Neuronal stem cell (in vitro differentiated cells): ENCODE data around the gene HAUS8.
A peak's percentile ranks its signal among the peaks of the same experiment; 100 is the strongest.

Source experiments
- DNase-seq: peaks from one replicate; pipeline ENCODE4 v3.0.0-alpha.2; 2013; ENCODE audit warnings: low spot score
- H2AFZ ChIP-seq: one replicate; pipeline ENCODE4 v1.6.1; 2013; ENCODE audit warnings: mild to moderate bottlenecking, low read length, inconsistent platforms
- H2AK5ac ChIP-seq: 2 replicates; pipeline ENCODE4 v1.6.1; 2013; ENCODE audit warnings: low read depth, mild to moderate bottlenecking, inconsistent platforms, low read length, moderate library complexity, mixed read lengths
- H2BK120ac ChIP-seq: 2 replicates; pipeline ENCODE4 v1.6.1; 2013; ENCODE audit warnings: low read depth, mild to moderate bottlenecking, inconsistent platforms, low read length, moderate library complexity, mixed read lengths
- H2BK12ac ChIP-seq: one replicate; pipeline ENCODE4 v1.6.1; 2013; ENCODE audit warnings: low read length, inconsistent platforms
- H2BK15ac ChIP-seq: 2 replicates; pipeline ENCODE4 v1.6.1; 2013; ENCODE audit warnings: mild to moderate bottlenecking, low read length, inconsistent platforms, mixed read lengths
- H2BK5ac ChIP-seq: one replicate; pipeline ENCODE4 v1.6.1; 2013; ENCODE audit warnings: inconsistent platforms, mild to moderate bottlenecking, low read length, moderate library complexity
- H3K14ac ChIP-seq: one replicate; pipeline ENCODE4 v1.6.1; 2013; ENCODE audit warnings: low read length, inconsistent platforms
- H3K18ac ChIP-seq: 2 replicates; pipeline ENCODE4 v1.6.1; 2013; ENCODE audit warnings: low read length, inconsistent platforms
- H3K23ac ChIP-seq: 2 replicates; pipeline ENCODE4 v1.6.1; 2013; ENCODE audit warnings: low read depth, mild to moderate bottlenecking, mixed read lengths, low read length, inconsistent platforms; ENCODE audit not compliant: poor library complexity
- H3K27ac ChIP-seq: replicated peaks from 3 replicates; pipeline ENCODE4 v1.5.1; 2013; ENCODE audit warnings: low read length, inconsistent platforms
- H3K27me3 ChIP-seq, 3 experiments: 2 replicates each; pipeline ENCODE4 v1.6.1; 2013; ENCODE audit warnings: low read length in 3 of 3, mild to moderate bottlenecking in 2 of 3, inconsistent platforms in 1 of 3, low read depth in 1 of 3, mixed read lengths in 1 of 3, moderate library complexity in 1 of 3; ENCODE audit not compliant: control insufficient read depth in 3 of 3, insufficient read depth in 3 of 3
- H3K36me3 ChIP-seq, 2 donors: replicated peaks in 1 of 2; 2 replicates each; pipeline ENCODE4 v1.6.1; 2013; ENCODE audit warnings: low read length in 2 of 2; ENCODE audit not compliant: control insufficient read depth in 2 of 2, insufficient read depth in 2 of 2
- H3K4ac ChIP-seq: 2 replicates; pipeline ENCODE4 v1.6.1; 2013; ENCODE audit warnings: inconsistent platforms, mild to moderate bottlenecking, low read length, moderate library complexity
- H3K4me1 ChIP-seq, 2 donors: 1 replicate in 1 of 2; 2 replicates in 1 of 2; pipeline ENCODE4 v1.6.1; 2013; ENCODE audit warnings: low read length in 2 of 2, low read depth in 1 of 2; ENCODE audit not compliant: control insufficient read depth in 2 of 2, insufficient read depth in 1 of 2
- H3K4me2 ChIP-seq: one replicate; pipeline ENCODE4 v1.6.1; 2013; ENCODE audit warnings: mild to moderate bottlenecking, low read length, inconsistent platforms; ENCODE audit not compliant: insufficient read depth, poor library complexity, severe bottlenecking
- H3K4me3 ChIP-seq, 2 donors: 2 replicates each; pipeline ENCODE4 v1.5.1; 2013; ENCODE audit warnings: low read length in 2 of 2, mild to moderate bottlenecking in 2 of 2, inconsistent platforms in 1 of 2, moderate library complexity in 1 of 2
- H3K79me1 ChIP-seq: one replicate; pipeline ENCODE4 v1.6.1; 2013; ENCODE audit warnings: low read depth, mild to moderate bottlenecking, inconsistent platforms, low read length, moderate library complexity
- H3K9ac ChIP-seq: one replicate; pipeline ENCODE4 v1.6.1; 2013; ENCODE audit warnings: mild to moderate bottlenecking, low read depth, low read length, inconsistent platforms; ENCODE audit not compliant: poor library complexity
- H3K9me3 ChIP-seq, 2 donors: replicated peaks in 1 of 2; 2 replicates each; pipeline versions ENCODE3 to v1.6.1; 2013; ENCODE audit warnings: low read length in 2 of 2, mild to moderate bottlenecking in 2 of 2, inconsistent platforms in 1 of 2, low read depth in 1 of 2, mixed read lengths in 1 of 2, moderate library complexity in 1 of 2; ENCODE audit not compliant: control insufficient read depth in 2 of 2, insufficient read depth in 1 of 2
- H4K8ac ChIP-seq: one replicate; pipeline ENCODE4 v1.6.1; 2013; ENCODE audit warnings: low read depth, mild to moderate bottlenecking, inconsistent platforms, low read length, moderate library complexity
- H4K91ac ChIP-seq: one replicate; pipeline ENCODE4 v1.6.1; 2013; ENCODE audit warnings: low read length, low read depth, mild to moderate bottlenecking, inconsistent platforms; ENCODE audit not compliant: poor library complexity
- WGBS, 2 donors: extraction: QIAGEN DNeasy Blood & Tissue Kit; methylation state at CpG; one replicate each; pipeline ENCODE4 v1.1.7; 2013; ENCODE audit warnings: missing lambda C conversion rate in 2 of 2, mixed read lengths in 1 of 2; ENCODE audit not compliant: insufficient read length in 2 of 2, insufficient replicate concordance in 1 of 2; ENCODE audit errors: extremely low coverage in 2 of 2; 5-methylcytosine and 5-hydroxymethylcytosine counted together

HAUS8 gene

GRCh38 chr19:17031741-17032140 lies 43.5 kb downstream of the HAUS8 start:
- H3K9ac ChIP-seq: no peak overlapping the region
- H3K23ac ChIP-seq: no peak overlapping the region
- DNase-seq: no peak
- H2BK15ac ChIP-seq: no peak overlapping the region
- no peak overlapping the region for H2BK120ac ChIP-seq
- peaks cover 0 to 4% of the 10 kb centered on the region in 2 donors for H3K4me1 ChIP-seq
- H3K9me3 ChIP-seq: no peaks in the 10 kb centered on the region
- H3K4ac ChIP-seq: no peak overlapping the region
- no CpG with 5 or more reads among the region's 6 CpGs for WGBS, 2 donors
- H2BK5ac ChIP-seq: no peak overlapping the region
- H3K14ac ChIP-seq: no peak overlapping the region
- H4K91ac ChIP-seq: no peak overlapping the region
- H3K27me3 ChIP-seq: peaks cover 0 to 4% (median 0%) of the 10 kb centered on the region in 3 experiments
- no peak overlapping the region for H3K18ac ChIP-seq
- peaks cover 2% of the 10 kb centered on the region for H3K79me1 ChIP-seq
- H2BK12ac ChIP-seq: no peak overlapping the region
- no peak overlapping the region for H3K27ac ChIP-seq
- no peak overlapping the region for H2AK5ac ChIP-seq
- H4K8ac ChIP-seq: no peak overlapping the region
- H3K4me3 ChIP-seq: no peak overlapping the region
- no peaks in the 10 kb centered on the region for H3K36me3 ChIP-seq
- no peak overlapping the region for H3K4me2 ChIP-seq
- no peak overlapping the region for H2AFZ ChIP-seq

GRCh38 chr19:17027535-17027975 lies 47.7 kb downstream of the HAUS8 start:
- H3K79me1 ChIP-seq: peaks cover 9% of the 10 kb centered on the region
- no peak for DNase-seq
- H3K27me3 ChIP-seq: peaks cover 0 to 9% (median 0%) of the 10 kb centered on the region in 3 experiments
- peak overlapping the region; percentile 96 for H3K18ac ChIP-seq
- peaks cover 0 to 3% of the 10 kb centered on the region in 2 donors for H3K36me3 ChIP-seq
- no peak overlapping the region for H2BK12ac ChIP-seq
- no peak overlapping the region for H3K4ac ChIP-seq
- H3K4me1 ChIP-seq: peaks cover 4 to 9% of the 10 kb centered on the region in 2 donors
- no peak overlapping the region for H2BK120ac ChIP-seq
- WGBS, 2 donors: no CpG with 5 or more reads among the region's 7 CpGs
- H2AK5ac ChIP-seq: peak overlapping the region; percentile 23
- H3K4me3 ChIP-seq: peak overlapping the region in 1 of 2 donors; percentile 55
- no peak overlapping the region for H3K27ac ChIP-seq
- no peak overlapping the region for H4K8ac ChIP-seq
- H3K4me2 ChIP-seq: no peak overlapping the region
- H3K14ac ChIP-seq: no peak overlapping the region
- H3K9ac ChIP-seq: no peak overlapping the region
- H2AFZ ChIP-seq: peak overlapping the region; percentile 95
- H4K91ac ChIP-seq: no peak overlapping the region
- H3K23ac ChIP-seq: peak overlapping the region; percentile 3
- peak overlapping the region; percentile 11 for H2BK15ac ChIP-seq
- no peak overlapping the region for H2BK5ac ChIP-seq
- H3K9me3 ChIP-seq: peaks cover 13 to 23% of the 10 kb centered on the region in 2 donors

- peaks cover 0 to 6% (median 0%) of the 10 kb centered on the region in 3 experiments for H3K27me3 ChIP-seq
- peak within 1 kb of the TSS; percentile 91 for H3K9ac ChIP-seq
- peak within 1 kb of the TSS; percentile 95 for H2AFZ ChIP-seq
- peak within 1 kb of the TSS; percentile 95 for H3K14ac ChIP-seq
- H4K8ac ChIP-seq: no peak within 1 kb of the TSS
- H2BK12ac ChIP-seq: peak within 1 kb of the TSS; percentile 65
- peaks cover 0 to 3% of the 10 kb centered on the region in 2 donors for H3K36me3 ChIP-seq
- H2BK5ac ChIP-seq: peak within 1 kb of the TSS; percentile 76
- H2BK15ac ChIP-seq: peak within 1 kb of the TSS; percentile 84
- peak within 1 kb of the TSS; percentile 90 for H3K4me2 ChIP-seq
- H3K4me3 ChIP-seq: peak within 1 kb of the TSS; percentile 90 to 95
- H3K18ac ChIP-seq: peak within 1 kb of the TSS; percentile 99
- peaks cover 16 to 24% of the 10 kb centered on the region in 2 donors for H3K9me3 ChIP-seq
- no peak within 1 kb of the TSS for H2BK120ac ChIP-seq
- H4K91ac ChIP-seq: no peak within 1 kb of the TSS
- peaks cover 4 to 9% of the 10 kb centered on the region in 2 donors for H3K4me1 ChIP-seq
- peaks cover 9% of the 10 kb centered on the region for H3K79me1 ChIP-seq
- no peak within 1 kb of the TSS for H3K27ac ChIP-seq
- H2AK5ac ChIP-seq: peak within 1 kb of the TSS; percentile 74
- peak within 1 kb of the TSS; percentile 39 for H3K4ac ChIP-seq
- peak; percentile 43 for DNase-seq
- peak within 1 kb of the TSS; percentile 46 for H3K23ac ChIP-seq
- no CpG with 5 or more reads among the region's 67 CpGs for WGBS, 2 donors
Measured at GRCh38 chr19:17026706-17027534, 48.3 kb downstream of the HAUS8 start, which contains the start of gene CPAMD8. TSS of gene CPAMD8 (minus strand) at chr19:17026810. CDS start at chr19:17026642, 168 bp downstream.
